Astrocyte of the cerebellum (primary cell): ENCODE measurements around the gene NFATC2.

ENCODE experiments used
- DNase-seq: peaks from one replicate; pipeline ENCODE4 v3.0.0-alpha.2; 2011; ENCODE audit warnings: low read depth
- H3K4me3 ChIP-seq: 2 replicates; pipeline ENCODE4 v1.5.1; 2011; ENCODE audit warnings: mild to moderate bottlenecking, low read depth, low read length, moderate library complexity
- CTCF ChIP-seq: IDR thresholded peaks from 2 replicates; pipeline ENCODE4 v1.5.1; 2012; ENCODE audit warnings: low read length, low read depth, moderate library complexity, mild to moderate bottlenecking; ENCODE audit errors: missing control alignments
- in situ Hi-C: cut with HindIII; loops from 2 replicates; pipeline ENCODE4 v1.10.0; 2017; ENCODE audit warnings: low sequenced_read_pairs

The NFATC2 gene

GRCh38 chr20:51374456-51374830 lies 168.1 kb downstream of the NFATC2 start:
- no peak for DNase-seq
- no peak overlapping the region for H3K4me3 ChIP-seq
- in situ Hi-C loops = no loop called here
- TF ChIP-seq CTCF = no peak

GRCh38 chr20:51373713-51374455 lies 168.6 kb downstream of the NFATC2 start:
- TF ChIP-seq CTCF = no peak

GRCh38 chr20:51372966-51373365 lies 169.6 kb downstream of the NFATC2 start:
- no peak overlapping the region for H3K4me3 ChIP-seq
- TF ChIP-seq CTCF = no peak
- DNase-seq = no peak
- in situ Hi-C loops = no loop called here

More at GRCh38 chr20:51373713-51374455, 168.6 kb downstream of the NFATC2 start:
- no peak overlapping the region for H3K4me3 ChIP-seq
- in situ Hi-C loops = no loop called here
- no peak for DNase-seq

- TF ChIP-seq CTCF = peak; percentile 92
- H3K4me3 ChIP-seq = no peak overlapping the region
- in situ Hi-C loops = no loop called here
- peak; percentile 60 for DNase-seq
Observed at GRCh38 chr20:51372176-51372803, 170.2 kb downstream of the NFATC2 start.

GRCh38 chr20:51371720-51372119 lies 170.8 kb downstream of the NFATC2 start:
- H3K4me3 ChIP-seq = no peak overlapping the region
- no peak for TF ChIP-seq CTCF
- in situ Hi-C loops = no loop called here
- no peak for DNase-seq

GRCh38 chr20:51369503-51369902 lies 173.0 kb downstream of the NFATC2 start:
- H3K4me3 ChIP-seq = no peak overlapping the region
- in situ Hi-C loops = no loop called here
- TF ChIP-seq CTCF = no peak
- no peak for DNase-seq
